SU-DHL-6 (cell line): ENCODE data around the gene GDAP1L1.

Source experiments
- H2AFZ ChIP-seq: fragments of 200-600 bp; sonication (generic); 2 replicates; pipeline ENCODE4 v1.6.1; 2014; ENCODE audit warnings: low read depth, mild to moderate bottlenecking, moderate library complexity, mixed read lengths, antibody characterized with exemption, low read length; ENCODE audit not compliant: severe bottlenecking
- H3F3A ChIP-seq: fragments of 200-600 bp; shearing (Covaris generic); 2 replicates; pipeline ENCODE4 v1.6.0; 2016; ENCODE audit warnings: antibody characterized with exemption, mild to moderate bottlenecking; ENCODE audit not compliant: insufficient read depth
- H3K27ac ChIP-seq: fragments of 200-600 bp; sonication (generic); 2 replicates; pipeline ENCODE4 v1.5.1; 2016; ENCODE audit warnings: low read depth, mild to moderate bottlenecking, low read length, moderate library complexity, mixed read lengths
- H3K27me3 ChIP-seq: fragments of 200-600 bp; sonication (generic), shearing (Covaris generic); 2 replicates; pipeline ENCODE4 v1.6.0; 2014; ENCODE audit warnings: mild to moderate bottlenecking, low read length
- H3K36me3 ChIP-seq: fragments of 200-600 bp; sonication (generic); 2 replicates; pipeline ENCODE4 v1.6.1; 2014; ENCODE audit warnings: mild to moderate bottlenecking, low read length, mixed read lengths
- H3K4me2 ChIP-seq: fragments of 300-600, 200-600 bp; shearing (Covaris generic), sonication (generic); 2 replicates; pipeline ENCODE4 v1.6.0; 2014; ENCODE audit warnings: low read length, low read depth, mild to moderate bottlenecking; ENCODE audit not compliant: poor library complexity, severe bottlenecking
- H3K4me3 ChIP-seq: fragments of 200-600 bp; sonication (generic); 2 replicates; pipeline ENCODE4 v1.5.1; 2014; ENCODE audit warnings: antibody characterized with exemption, low read length, mild to moderate bottlenecking, mixed read lengths; ENCODE audit not compliant: insufficient read depth, poor library complexity, severe bottlenecking
- H3K79me2 ChIP-seq: fragments of 200-600 bp; sonication (generic); 2 replicates; pipeline ENCODE4 v1.6.1; 2014; ENCODE audit warnings: mild to moderate bottlenecking, low read length, moderate library complexity; ENCODE audit not compliant: insufficient read depth
- H3K9ac ChIP-seq: fragments of 200-600 bp; sonication (generic); 2 replicates; pipeline ENCODE4 v1.7.0; 2014; ENCODE audit warnings: mild to moderate bottlenecking, low read length
- H3K9me2 ChIP-seq: fragments of 200-600 bp; sonication (generic); replicated peaks from 2 replicates; pipeline ENCODE4 v1.6.1; 2014; ENCODE audit warnings: low read length; ENCODE audit not compliant: insufficient read depth
- H3K9me3 ChIP-seq: fragments of 200-600 bp; sonication (generic); 2 replicates; pipeline ENCODE4 v1.6.1; 2014; ENCODE audit warnings: low read length, mixed read lengths; ENCODE audit not compliant: insufficient read depth
- H4K20me1 ChIP-seq: fragments of 200-600 bp; sonication (generic); 2 replicates; pipeline ENCODE4 v1.6.1; 2014; ENCODE audit warnings: low read depth, mild to moderate bottlenecking, antibody characterized with exemption, low read length, moderate library complexity, mixed read lengths
- CTCF ChIP-seq: fragments of 200-600 bp; sonication (generic); IDR thresholded peaks from one replicate; pipeline ENCODE4 v1.5.1; 2017; ENCODE audit warnings: antibody characterized with exemption, mild to moderate bottlenecking, low read length, moderate library complexity; ENCODE audit not compliant: insufficient read depth, poor library complexity, severe bottlenecking
- EZH2phosphoT487 ChIP-seq: fragments of 200-600 bp; sonication (generic), shearing (Covaris generic); conservative IDR thresholded peaks from 2 replicates; pipeline ENCODE4 v1.6.1; 2018; ENCODE audit warnings: mild to moderate bottlenecking, antibody characterized with exemption, low read length, moderate library complexity, mixed read lengths

GDAP1L1 gene

GRCh38 chr20:44302026-44302669, 55.0 kb downstream of the GDAP1L1 start:
- H3F3A ChIP-seq = no peaks in the 10 kb centered on the region
- H2AFZ ChIP-seq = no peak overlapping the region
- H3K27me3 ChIP-seq = no peaks in the 10 kb centered on the region
- H3K27ac ChIP-seq = no peak overlapping the region
- H3K9me3 ChIP-seq = no peaks in the 10 kb centered on the region
- no peaks in the 10 kb centered on the region for H3K79me2 ChIP-seq
- no peak overlapping the region for H3K4me3 ChIP-seq
- TF ChIP-seq CTCF = no peak
- TF ChIP-seq EZH2phosphoT487 = no peak
- no peak overlapping the region for H3K4me2 ChIP-seq
- no peaks in the 10 kb centered on the region for H3K36me3 ChIP-seq
- H3K9ac ChIP-seq = no peak overlapping the region
- H4K20me1 ChIP-seq = no peaks in the 10 kb centered on the region
- no peaks in the 10 kb centered on the region for H3K9me2 ChIP-seq

- no peak overlapping the region for H3K27ac ChIP-seq
These were observed 55.6 kb downstream of the GDAP1L1 start for GRCh38 chr20:44302736-44303135.

GRCh38 chr20:44304383-44304782, 57.3 kb downstream of the GDAP1L1 start:
- TF ChIP-seq EZH2phosphoT487 = no peak
- no peak for TF ChIP-seq CTCF
- no peaks in the 10 kb centered on the region for H4K20me1 ChIP-seq
- H3K79me2 ChIP-seq = 0 out of 2 replicates have a peak, but pooled peaks cover 1% of the 10 kb centered on the region
- no peak overlapping the region for H3K4me3 ChIP-seq
- no peak overlapping the region for H2AFZ ChIP-seq
- H3K36me3 ChIP-seq = no peaks in the 10 kb centered on the region
- H3K4me2 ChIP-seq = no peak overlapping the region
- H3K9ac ChIP-seq = no peak overlapping the region
- H3K9me2 ChIP-seq = no peaks in the 10 kb centered on the region
- no peak overlapping the region for H3K27ac ChIP-seq
- no peaks in the 10 kb centered on the region for H3K9me3 ChIP-seq
- H3K27me3 ChIP-seq = no peaks in the 10 kb centered on the region
- no peaks in the 10 kb centered on the region for H3F3A ChIP-seq

More at GRCh38 chr20:44302736-44303135, 55.6 kb downstream of the GDAP1L1 start:
- Histone ChIP-seq H3K27me3 (no peaks in the 10 kb centered on the region), H4K20me1 (no peaks in the 10 kb centered on the region), H3K9ac (no peak overlapping the region), H3F3A (no peaks in the 10 kb centered on the region), H3K36me3 (no peaks in the 10 kb centered on the region), H3K9me3 (no peaks in the 10 kb centered on the region), H3K79me2 (no peaks in the 10 kb centered on the region), H3K4me3 (no peak overlapping the region), H2AFZ (no peak overlapping the region), H3K9me2 (no peaks in the 10 kb centered on the region), H3K4me2 (no peak overlapping the region)
- TF ChIP-seq EZH2phosphoT487 (no peak), CTCF (no peak)
